Fibroblast of lung (primary cell): Measurements from ENCODE around the gene PSPN.
"Not testable (repeated sequence)": the region's sequence is repeated elsewhere in the genome, so short reads cannot be mapped to it uniquely, and the experiment has no call there.

Experiments
- EZH2 ChIP-seq: IDR thresholded peaks from 2 replicates; pipeline ENCODE4 v1.5.1; 2012; ENCODE audit warnings: low read length, control low read depth, mild to moderate bottlenecking; ENCODE audit errors: missing control alignments
- TF ChIP-seq, protein P1 (sequence below), 2 donors: IDR thresholded peaks in 1 of 2; conservative IDR thresholded peaks in 1 of 2; 1 replicate in 1 of 2; 2 replicates in 1 of 2; pipeline ENCODE4 v1.5.1; 2011 to 2012; ENCODE audit warnings: low read length in 2 of 2, control low read depth in 1 of 2, inconsistent platforms in 1 of 2, low read depth in 1 of 2, mild to moderate bottlenecking in 1 of 2

DNA sequence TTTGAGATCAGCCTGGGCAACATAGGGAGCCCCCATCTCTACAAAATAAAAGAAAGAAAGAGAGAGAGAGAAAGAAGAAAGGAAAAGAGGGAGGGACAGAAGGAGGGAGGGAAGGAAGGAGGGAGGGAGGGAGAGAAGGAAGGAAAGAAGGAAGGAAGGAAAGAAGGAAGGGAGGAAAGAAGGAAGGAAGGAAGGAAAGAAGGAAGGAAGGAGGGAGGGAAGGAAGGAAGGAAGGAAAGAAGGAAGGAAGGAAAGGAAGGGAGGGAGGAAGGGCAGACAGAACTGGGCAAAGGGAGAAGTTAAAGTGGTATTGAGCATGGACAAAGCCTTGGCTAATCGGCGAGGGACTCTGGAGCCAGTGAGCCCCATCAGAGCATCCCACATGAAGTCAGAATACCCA, 26.5 kb downstream of the PSPN start:
- TF ChIP-seq, protein P1, sequence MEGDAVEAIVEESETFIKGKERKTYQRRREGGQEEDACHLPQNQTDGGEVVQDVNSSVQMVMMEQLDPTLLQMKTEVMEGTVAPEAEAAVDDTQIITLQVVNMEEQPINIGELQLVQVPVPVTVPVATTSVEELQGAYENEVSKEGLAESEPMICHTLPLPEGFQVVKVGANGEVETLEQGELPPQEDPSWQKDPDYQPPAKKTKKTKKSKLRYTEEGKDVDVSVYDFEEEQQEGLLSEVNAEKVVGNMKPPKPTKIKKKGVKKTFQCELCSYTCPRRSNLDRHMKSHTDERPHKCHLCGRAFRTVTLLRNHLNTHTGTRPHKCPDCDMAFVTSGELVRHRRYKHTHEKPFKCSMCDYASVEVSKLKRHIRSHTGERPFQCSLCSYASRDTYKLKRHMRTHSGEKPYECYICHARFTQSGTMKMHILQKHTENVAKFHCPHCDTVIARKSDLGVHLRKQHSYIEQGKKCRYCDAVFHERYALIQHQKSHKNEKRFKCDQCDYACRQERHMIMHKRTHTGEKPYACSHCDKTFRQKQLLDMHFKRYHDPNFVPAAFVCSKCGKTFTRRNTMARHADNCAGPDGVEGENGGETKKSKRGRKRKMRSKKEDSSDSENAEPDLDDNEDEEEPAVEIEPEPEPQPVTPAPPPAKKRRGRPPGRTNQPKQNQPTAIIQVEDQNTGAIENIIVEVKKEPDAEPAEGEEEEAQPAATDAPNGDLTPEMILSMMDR (conservative IDR thresholded peaks at IDR 0.05 in 1 of 2, IDR thresholded peaks at IDR 0.05 in 1 of 2; ENCODE audit: low read depth in 1 of 2, low read length in 2 of 2) = not testable (repeated sequence)
- not testable (repeated sequence) for TF ChIP-seq EZH2
